Stimulated activated CD4-positive, alpha-beta T cell treated with anti-CD3 and anti-CD28 coated beads, Interleukin-1b, Interleukin-23, amount 100 ng/mL, for 4 hours (primary cell): ENCODE data around the gene RAB31.
"Not testable (repeated sequence)": the region's sequence is repeated elsewhere in the genome, so short reads cannot be mapped to it uniquely, and the experiment has no call there.

Experiments used
- DNase-seq, 2 donors: peaks; one replicate each; pipeline ENCODE4 v3.0.0-alpha.2; 2020; ENCODE audit warnings: low read depth in 2 of 2

The RAB31 gene

GRCh38 chr18:9886005-9886348 lies 177.9 kb downstream of the RAB31 start:
- no peak for DNase-seq

- no peak for DNase-seq
These were observed 179.9 kb downstream of the RAB31 start for GRCh38 chr18:9887992-9888391.

GRCh38 chr18:9890196-9890595 lies 182.1 kb downstream of the RAB31 start:
- no peak for DNase-seq

GRCh38 chr18:9890957-9891356 lies 182.9 kb downstream of the RAB31 start:
- no peak for DNase-seq

- not testable (repeated sequence) for DNase-seq
These were observed 183.4 kb downstream of the RAB31 start for GRCh38 chr18:9891515-9891914.

- no peak for DNase-seq
These were observed 186.5 kb downstream of the RAB31 start for GRCh38 chr18:9894454-9895068.

GRCh38 chr18:9897129-9897528 lies 189.0 kb downstream of the RAB31 start:
- no peak for DNase-seq

- DNase-seq: not testable (repeated sequence)
These were observed 189.7 kb downstream of the RAB31 start for GRCh38 chr18:9897787-9898291.

- no peak for DNase-seq
These were observed 190.9 kb downstream of the RAB31 start for GRCh38 chr18:9898792-9899549.

GRCh38 chr18:9899550-9899930 lies 191.4 kb downstream of the RAB31 start:
- DNase-seq: not testable (repeated sequence)

GRCh38 chr18:9900699-9901098 lies 192.6 kb downstream of the RAB31 start:
- DNase-seq: no peak

GRCh38 chr18:9901377-9901776 lies 193.3 kb downstream of the RAB31 start:
- DNase-seq: no peak

GRCh38 chr18:9902264-9902663 lies 194.2 kb downstream of the RAB31 start:
- DNase-seq: not testable (repeated sequence)

GRCh38 chr18:9902832-9903231 lies 194.7 kb downstream of the RAB31 start:
- no peak for DNase-seq

- DNase-seq: no peak
These were observed 197.4 kb downstream of the RAB31 start for GRCh38 chr18:9905401-9905922.

GRCh38 chr18:9906481-9906880 lies 198.4 kb downstream of the RAB31 start:
- DNase-seq: no peak

GRCh38 chr18:9907867-9908266 lies 199.8 kb downstream of the RAB31 start:
- DNase-seq: no peak

- DNase-seq: no peak
These were observed 202.0 kb downstream of the RAB31 start for GRCh38 chr18:9910071-9910470.

- no peak for DNase-seq
These were observed 202.6 kb downstream of the RAB31 start for GRCh38 chr18:9910661-9911060.

GRCh38 chr18:9911226-9911625 lies 203.1 kb downstream of the RAB31 start:
- no peak for DNase-seq
